ENCODE results near the gene EPN3. TPM values are rescaled to one million over a fixed set of nuclear protein-coding genes. Genes with fewer than 3 reads are reported as not detected.
A peak's percentile ranks its signal among the peaks of the same experiment; 100 is the strongest.

The EPN3 gene
- total and polyA plus RNA-seq, 2 experiments from 2014 or later: 2.3 to 7.7 TPM

GRCh38 chr17:50560185-50560824 lies 27.8 kb downstream of the EPN3 start, which contains the start of gene CACNA1G:
CACNA1G (plus strand) TSS chr17:50560715; CDS start chr17:50561460, 745 bp downstream.
- 0 out of 2 replicates have a peak, but pooled peaks cover 9% of the 10 kb centered on the region for H3F3A ChIP-seq (replicated peaks; ENCODE audit: low read depth)
- H2AFZ ChIP-seq: peak within 1 kb of the TSS; percentile 97
- H3K27me3 Mint-ChIP-seq (ENCODE audit: insufficient read depth, low read depth, poor library complexity): peaks cover 55% of the 10 kb centered on the region
- no peaks in the 10 kb centered on the region for H3K79me2 ChIP-seq (replicated peaks; ENCODE audit: insufficient read depth)
- no peaks in the 10 kb centered on the region for H3K9me3 Mint-ChIP-seq
- peaks cover 74% of the 10 kb centered on the region for H3K27me3 ChIP-seq (ENCODE audit: insufficient read depth)
- H3K4me1 ChIP-seq (ENCODE audit: insufficient read depth): peaks cover 26% of the 10 kb centered on the region
- peak within 1 kb of the TSS; percentile 96 for H3K4me2 ChIP-seq
- no peaks in the 10 kb centered on the region for H3K36me3 ChIP-seq (ENCODE audit: insufficient read depth)
- no peaks in the 10 kb centered on the region; the same call in none of the 2 replicates for H4K20me1 ChIP-seq (replicated peaks; ENCODE audit: insufficient read depth)
- TF ChIP-seq POLR2AphosphoS5 (IDR thresholded peaks at IDR 0.05; ENCODE audit: low read depth) (peak; percentile 67), STAT1 (IDR thresholded peaks at IDR 0.05; ENCODE audit: unreplicated experiment) (no peak)
- no peaks in the 10 kb centered on the region for H3K9me2 ChIP-seq (ENCODE audit: insufficient read depth)
- H3K36me3 Mint-ChIP-seq (ENCODE audit: low read depth): no peaks in the 10 kb centered on the region
- H3K4me1 Mint-ChIP-seq: peaks cover 40% of the 10 kb centered on the region
- DNase-seq (ENCODE audit: low spot score) (peak; percentile 98), ATAC-seq (peak; percentile 70)
- H3K27ac Mint-ChIP-seq: peak within 1 kb of the TSS; percentile 82
- peak within 1 kb of the TSS; percentile 52; the same call in 1 of the 2 replicates for H3K27ac ChIP-seq (ENCODE audit: low read depth)
- peak within 1 kb of the TSS; percentile 62 for H3K4me3 ChIP-seq
- H3K4me3 Mint-ChIP-seq: peak within 1 kb of the TSS; percentile 86

GRCh38 chr17:50560931-50561745 lies 28.6 kb downstream of the EPN3 start:
- DNase-seq (ENCODE audit: low spot score): peak; percentile 55
- Histone ChIP-seq H3K4me3 (peak overlapping the region; percentile 62), H2AFZ (no peak overlapping the region), H3K4me2 (peak overlapping the region; percentile 95), H3K36me3 (ENCODE audit: insufficient read depth) (no peaks in the 10 kb centered on the region), H3K9me2 (ENCODE audit: insufficient read depth) (no peaks in the 10 kb centered on the region), H3K4me1 (ENCODE audit: insufficient read depth) (peaks cover 33% of the 10 kb centered on the region), H3K79me2 (replicated peaks; ENCODE audit: insufficient read depth) (no peaks in the 10 kb centered on the region), H3F3A (replicated peaks; ENCODE audit: low read depth) (0 out of 2 replicates have a peak, but pooled peaks cover 9% of the 10 kb centered on the region), H4K20me1 (replicated peaks; ENCODE audit: insufficient read depth) (no peaks in the 10 kb centered on the region; the same call in none of the 2 replicates), H3K27me3 (ENCODE audit: insufficient read depth) (peaks cover 83% of the 10 kb centered on the region), H3K27ac (ENCODE audit: low read depth) (no peak overlapping the region)
- Mint-ChIP-seq H3K4me1 (peaks cover 48% of the 10 kb centered on the region), H3K4me3 (peak overlapping the region; percentile 72; the same call in 2 of the 3 replicates), H3K27ac (no peak overlapping the region), H3K9me3 (no peaks in the 10 kb centered on the region), H3K27me3 (ENCODE audit: insufficient read depth, low read depth, poor library complexity) (peaks cover 63% of the 10 kb centered on the region), H3K36me3 (ENCODE audit: low read depth) (no peaks in the 10 kb centered on the region)
- ATAC-seq: peak; percentile 0; the same call in 2 of the 3 replicates
- TF ChIP-seq REST (IDR thresholded peaks at IDR 0.05; ENCODE audit: unreplicated experiment): no peak
- peak; percentile 74 for TF ChIP-seq EZH2 (IDR thresholded peaks at IDR 0.05; ENCODE audit: low read depth, unreplicated experiment)
